K562 (cell line): ENCODE data around the gene CD300A. TPM values are rescaled to one million over a fixed set of nuclear protein-coding genes. Genes with fewer than 3 reads are reported as not detected.

Experiments
- ATAC-seq: fragments of 200-7000 bp; cut with Tn5 transposase; 3 replicates; pipeline ENCODE4 v1.9.1; 2020; ENCODE audit warnings: moderate library complexity
- BruUV-seq: library from RNA; stranded (reverse); fragments of 400-500 nt; replicated peaks from 2 replicates; lab custom pipeline; 2021; lab: Mats Ljungman, UMichigan
- CTCF ChIA-PET: fragments of 300-600 bp; formaldehyde crosslinking; extraction: SDS; loops from one replicate; lab custom pipeline; 2021; ENCODE audit warnings: low intra/inter-chr PET ratio; lab: Yijun Ruan, JAX
- POLR2A ChIA-PET: fragments of 300-600, 350-650 bp; sonication (Branson Sonifier 250); formaldehyde crosslinking; extraction: SDS; loops from one replicate; lab custom pipeline; 2021; ENCODE audit warnings: antibody characterized with exemption, inconsistent platforms; lab: Yijun Ruan, JAX
- DNase-seq, 4 experiments: peaks; one replicate each; pipeline versions ENCODE4 v3.0.0 to v3.0.0-alpha.2; 2011 to 2018; ENCODE audit warnings: low spot score in 3 of 4, mixed read lengths in 3 of 4; ENCODE audit errors: extremely low read depth in 1 of 4
- FAIRE-seq: peaks from 2 replicates; lab custom pipeline; 2011; peaks lifted over from hg19 to GRCh38; lab: Jason Lieb, UNC
- H2AFZ ChIP-seq: 2 replicates; pipeline ENCODE4 v1.6.0; 2011; ENCODE audit warnings: low read depth, low read length, control low read depth, inconsistent platforms
- H3K27ac ChIP-seq: fragments of 200-600 bp; 3 replicates; pipeline ENCODE4 v1.8.0; 2011; ENCODE audit warnings: low read depth, mild to moderate bottlenecking, control low read depth, inconsistent platforms, low read length, moderate library complexity, mixed read lengths; ENCODE audit errors: extremely low read depth
- H3K27me3 ChIP-seq, 2 experiments: fragments of 300-600 bp in 1 of 2; 2 replicates in 1 of 2; 3 replicates in 1 of 2; pipeline versions ENCODE4 v1.6.0 to v1.8.0; 2011; ENCODE audit warnings: inconsistent platforms in 2 of 2, low read length in 2 of 2, mild to moderate bottlenecking in 1 of 2, mixed read lengths in 1 of 2, moderate library complexity in 1 of 2; ENCODE audit not compliant: control insufficient read depth in 2 of 2, insufficient read depth in 2 of 2
- H3K36me3 ChIP-seq: fragments of 300-600 bp; 3 replicates; pipeline ENCODE4 v1.8.0; 2011; ENCODE audit warnings: mild to moderate bottlenecking, low read length, inconsistent platforms; ENCODE audit not compliant: control insufficient read depth, insufficient read depth
- H3K4me1 ChIP-seq, 2 experiments: fragments of 200-600 bp in 1 of 2; replicated peaks in 1 of 2; 2 replicates in 1 of 2; 3 replicates in 1 of 2; pipeline versions ENCODE4 v1.5.1 to v1.8.0; 2011; ENCODE audit warnings: inconsistent platforms in 2 of 2, low read length in 2 of 2, mild to moderate bottlenecking in 1 of 2, mixed read lengths in 1 of 2, moderate library complexity in 1 of 2; ENCODE audit not compliant: control insufficient read depth in 2 of 2, insufficient read depth in 2 of 2
- H3K4me2 ChIP-seq: 2 replicates; pipeline ENCODE4 v1.6.1; 2011; ENCODE audit warnings: low read length, control low read depth, inconsistent platforms, mixed read lengths; ENCODE audit not compliant: insufficient read depth
- H3K4me3 ChIP-seq: fragments of 200-600 bp; sonication (generic), shearing (Covaris generic); 2 replicates; pipeline ENCODE4 v1.5.1; 2016; ENCODE audit warnings: control low read depth, inconsistent platforms
- H3K79me2 ChIP-seq: fragments of 200-600 bp; 3 replicates; pipeline ENCODE4 v1.8.0; 2011; ENCODE audit warnings: low read length, inconsistent platforms; ENCODE audit not compliant: control insufficient read depth, insufficient read depth
- H3K9ac ChIP-seq, 2 experiments: 2 replicates each; pipeline versions ENCODE4 v1.6.0 to v1.6.1; 2011; ENCODE audit warnings: low read depth in 2 of 2, low read length in 2 of 2, control low read depth in 1 of 2, inconsistent platforms in 1 of 2, mild to moderate bottlenecking in 1 of 2, mixed read lengths in 1 of 2; ENCODE audit not compliant: insufficient read depth in 1 of 2
- H3K9me1 ChIP-seq: one replicate; pipeline ENCODE4 v1.6.0; 2011; ENCODE audit warnings: inconsistent platforms, mild to moderate bottlenecking, low read length, moderate library complexity; ENCODE audit not compliant: control insufficient read depth, insufficient read depth
- H3K9me3 ChIP-seq: replicated peaks from 2 replicates; pipeline ENCODE4 v1.5.1; 2011; ENCODE audit warnings: low read depth, low read length, inconsistent platforms; ENCODE audit not compliant: control insufficient read depth, insufficient read depth
- H4K20me1 ChIP-seq: replicated peaks from 2 replicates; pipeline ENCODE4 v1.6.1; 2011; ENCODE audit warnings: low read length, inconsistent platforms, mixed read lengths; ENCODE audit not compliant: control insufficient read depth, insufficient read depth
- ETV5 ChIP-seq: sonication (generic); formaldehyde crosslinking; IDR thresholded peaks from 2 replicates; pipeline ENCODE4 v1.4.0; 2020; ENCODE audit warnings: low read depth, mild to moderate bottlenecking, missing genetic modification reagents
- KLF6 ChIP-seq: fragments of 250-450 bp; sonication (Bioruptor Pico); IDR thresholded peaks from 2 replicates; pipeline ENCODE4 v1.4.0; 2020; ENCODE audit warnings: mild to moderate bottlenecking, moderate library complexity, borderline replicate concordance
- NUFIP1 ChIP-seq: fragments of 450-650 bp; IDR thresholded peaks from 2 replicates; pipeline ENCODE4 v1.6.1; 2018; ENCODE audit not compliant: partially characterized antibody
- SREBF2 ChIP-seq: sonication (generic); formaldehyde crosslinking; IDR thresholded peaks from 2 replicates; pipeline ENCODE4 v1.4.0; 2020; ENCODE audit warnings: mild to moderate bottlenecking, missing genetic modification reagents
- TAF15 ChIP-seq: fragments of 200-400 bp; formaldehyde crosslinking; IDR thresholded peaks from 2 replicates; pipeline ENCODE4 v1.6.1; 2017; ENCODE audit warnings: mild to moderate bottlenecking, low read depth, low read length, moderate library complexity
- TCF7 ChIP-seq: sonication (generic); IDR thresholded peaks from 2 replicates; pipeline ENCODE4 v1.6.1; 2016; ENCODE audit warnings: antibody characterized with exemption, borderline replicate concordance
- UBTF ChIP-seq, 2 experiments: IDR thresholded peaks; 2 replicates each; pipeline ENCODE4 v1.6.1; 2012; ENCODE audit warnings: improper control_type of control experiment in 2 of 2, low read depth in 2 of 2, low read length in 2 of 2, borderline replicate concordance in 1 of 2
- ZKSCAN3 ChIP-seq: fragments of 250-450 bp; sonication (Bioruptor Pico); IDR thresholded peaks from 2 replicates; pipeline ENCODE4 v1.4.0; 2020
- ZNF263 ChIP-seq: sonication (generic); formaldehyde crosslinking; IDR thresholded peaks from 2 replicates; pipeline ENCODE4 v1.8.0; 2022; ENCODE audit warnings: mild to moderate bottlenecking, missing genetic modification reagents, borderline replicate concordance
- ZNF436 ChIP-seq: fragments of 250-450, 450-650 bp; sonication (Bioruptor Pico); formaldehyde crosslinking; IDR thresholded peaks from 2 replicates; pipeline ENCODE4 v1.7.0; 2020; ENCODE audit warnings: mild to moderate bottlenecking
- ZNF639 ChIP-seq, 2 experiments: fragments of 200-800 bp in 1 of 2; sonication (Bioruptor generic) in 1 of 2; sonication (generic) in 1 of 2; formaldehyde crosslinking in 1 of 2; IDR thresholded peaks in 1 of 2; conservative IDR thresholded peaks in 1 of 2; 2 replicates each; pipeline versions ENCODE4 v1.5.0 to v1.6.1; 2016 to 2020; ENCODE audit warnings: missing compliant biosample characterization in 1 of 2, missing genetic modification characterization in 1 of 2, missing genetic modification reagents in 1 of 2
- WGBS: fragments of 100-300 bp; shearing (Covaris generic); methylation state at CpG from one replicate; pipeline ENCODE4 v1.1.6; 2016; ENCODE audit warnings: low coverage, mixed read lengths; ENCODE audit not compliant: insufficient coverage; ENCODE audit errors: missing lambda C conversion rate; 5-methylcytosine and 5-hydroxymethylcytosine counted together
- in situ Hi-C: fragments of 300-500 bp; cut with MboI; formaldehyde crosslinking; loops from 4 replicates; pipeline ENCODE4 v1.15.0; 2018; ENCODE audit warnings: inconsistent platforms, mixed read lengths
- intact Hi-C: fragments of 100-400 bp; cut with micrococcal nuclease; formaldehyde crosslinking; loops from 2 replicates; pipeline ENCODE4 v1.14.2; 2022
- polyA plus RNA-seq, 8 experiments: library from polyadenylated mRNA; depleted of rRNA in 4 of 8; stranded (reverse) in 5 of 8; unstranded in 3 of 8; fragments of >200 nt; fragmentation: Nextera tagmentation in 2 of 8; fragmentation: Illumina TruSeq in 1 of 8; extraction: Ambion mirVana in 2 of 8; extraction: Trizol in 1 of 8; gene quantifications; 2 replicates each; pipeline versions ENCODE4 v1.2.1 to v1.2.3, GENCODE V29; 2011 to 2014; ENCODE audit warnings: inconsistent platforms in 1 of 8, missing spikeins in 1 of 8
- total RNA-seq, 7 experiments: library from RNA; depleted of rRNA in 6 of 7; stranded (reverse); fragments of >200 nt in 6 of 7; fragmentation: Illumina TruSeq in 2 of 7; extraction: Trizol in 2 of 7; gene quantifications; 2 replicates each; pipeline versions ENCODE4 v1.2.1 to v1.2.3, GENCODE V29; 2011 to 2021; ENCODE audit warnings: low replicate concordance in 1 of 7
- TF ChIP-seq, protein P1 (sequence below): fragments of 450-650 bp; formaldehyde crosslinking; IDR thresholded peaks from 2 replicates; pipeline ENCODE4 v1.4.0; 2020; ENCODE audit warnings: mild to moderate bottlenecking, mixed read lengths

Gene CD300A
- total and polyA plus RNA-seq, 9 of the 15 experiments (the other 6 are each of a cell fraction or from before 2014, with no cell fraction given) = 0.21 to 1.7 (median 0.41) TPM; not detected in 1

DNA sequence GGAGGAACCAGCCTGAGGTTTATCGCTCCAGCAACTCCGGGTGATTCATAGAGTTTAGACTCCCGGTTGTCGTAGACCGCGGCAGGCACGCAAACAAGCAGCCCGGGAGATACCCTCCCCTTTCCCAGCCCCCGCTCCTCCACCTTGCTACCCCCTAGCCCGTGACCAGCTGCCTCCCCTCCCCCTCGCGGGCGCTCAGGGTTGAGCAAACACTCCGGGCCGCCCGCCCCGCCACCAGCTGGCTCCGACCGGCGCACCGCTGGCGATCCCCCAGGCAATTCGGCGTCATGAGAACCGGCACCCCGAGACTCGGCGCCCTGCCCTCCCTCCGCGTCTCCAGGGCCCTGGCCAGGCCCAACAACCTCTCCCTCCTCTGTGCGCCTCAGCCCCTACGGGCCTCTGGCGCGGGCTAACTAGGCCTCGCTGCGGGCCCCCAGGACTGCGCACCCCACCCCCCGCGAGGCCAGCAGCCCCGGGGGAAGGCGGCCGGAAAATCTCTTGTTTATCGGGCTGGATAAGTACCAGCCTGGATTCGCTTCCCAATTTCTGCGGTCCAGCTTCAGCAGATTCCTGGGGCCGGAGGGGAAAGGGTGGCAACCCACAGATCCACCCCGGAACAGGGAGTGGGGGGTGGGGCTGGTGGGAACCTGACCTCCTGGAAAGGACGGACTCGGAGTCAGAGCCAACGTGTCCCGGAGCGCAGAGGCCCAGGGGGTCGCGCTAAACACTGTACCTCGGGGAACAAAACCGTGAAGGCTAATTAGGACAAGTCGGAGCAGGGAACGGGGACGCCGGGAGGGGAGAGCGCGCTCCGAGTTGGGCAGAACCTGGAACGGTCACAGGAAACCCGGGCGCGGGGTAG, 35.5 kb upstream of the CD300A start:
- H3K27me3 ChIP-seq = peaks cover 2 to 42% of the 10 kb centered on the region in 2 experiments; a peak in 4 of 5 replicates
- DNase-seq (peak; percentile 63 to 71 (median 66)), ATAC-seq (peak; percentile 71), FAIRE-seq (no peak)
- peak overlapping the region; percentile 7; the same call in 1 of the 2 replicates for H3K4me2 ChIP-seq
- intact Hi-C loops = no loop called here
- peak overlapping the region; percentile 68 for H2AFZ ChIP-seq
- H3K9me1 ChIP-seq = no peaks in the 10 kb centered on the region
- 11% methylated on average over 51 of the region's 67 CpGs for whole genome bisulfite sequencing
- ChIA-PET POLR2A (interaction anchor here (0.6 to 1.0 kb wide), 2 partner anchors 70 to 74 kb away, joined by 3 to 4 read pairs; no protein-coding TSS in a partner anchor), CTCF (interaction anchor here (0.7 kb wide), 1 partner anchor 37 kb away, joined by 3 read pairs; no protein-coding TSS in a partner anchor)
- H3K36me3 ChIP-seq = no peaks in the 10 kb centered on the region
- in situ Hi-C loops = no loop called here
- no TSS peak for BruUV-seq
- H4K20me1 ChIP-seq = no peaks in the 10 kb centered on the region
- peak overlapping the region; percentile 17 for H3K4me3 ChIP-seq
- no peaks in the 10 kb centered on the region; the same call in 2 of the 3 replicates for H3K79me2 ChIP-seq
- H3K9me3 ChIP-seq = no peaks in the 10 kb centered on the region
- peaks cover 6 to 22% of the 10 kb centered on the region in 2 experiments; a peak in 4 of 5 replicates for H3K4me1 ChIP-seq
- H3K27ac ChIP-seq = peak overlapping the region; percentile 53; the same call in 2 of the 3 replicates
- peak overlapping the region; percentile 46 to 65 for H3K9ac ChIP-seq
- TF ChIP-seq ZNF639 (CRISPR knock-in tag; conservative IDR thresholded peaks at IDR 0.05 in 1 of 2, IDR thresholded peaks at IDR 0.05 in 1 of 2) (peak in 1 of 2 experiments; percentile 90; a peak in 2 of 4 replicates), SREBF2 (CRISPR knock-in tag) (no peak), NUFIP1 (no peak), ETV5 (CRISPR knock-in tag) (peak; percentile 4; the same call in 1 of the 2 replicates), ZKSCAN3 (CRISPR knock-in tag) (no peak), TAF15 (no peak), TCF7 (no peak), ZNF263 (CRISPR knock-in tag) (no peak), ZNF436 (CRISPR knock-in tag) (no peak), UBTF (IDR thresholded peaks at IDR 0.05; ENCODE audit: borderline replicate concordance in 1 of 2, low read depth in 2 of 2, low read length in 2 of 2) (peak in 1 of 2 experiments; percentile 75; a peak in 1 of 4 replicates), KLF6 (CRISPR knock-in tag) (no peak)
- TF ChIP-seq, protein P1, sequence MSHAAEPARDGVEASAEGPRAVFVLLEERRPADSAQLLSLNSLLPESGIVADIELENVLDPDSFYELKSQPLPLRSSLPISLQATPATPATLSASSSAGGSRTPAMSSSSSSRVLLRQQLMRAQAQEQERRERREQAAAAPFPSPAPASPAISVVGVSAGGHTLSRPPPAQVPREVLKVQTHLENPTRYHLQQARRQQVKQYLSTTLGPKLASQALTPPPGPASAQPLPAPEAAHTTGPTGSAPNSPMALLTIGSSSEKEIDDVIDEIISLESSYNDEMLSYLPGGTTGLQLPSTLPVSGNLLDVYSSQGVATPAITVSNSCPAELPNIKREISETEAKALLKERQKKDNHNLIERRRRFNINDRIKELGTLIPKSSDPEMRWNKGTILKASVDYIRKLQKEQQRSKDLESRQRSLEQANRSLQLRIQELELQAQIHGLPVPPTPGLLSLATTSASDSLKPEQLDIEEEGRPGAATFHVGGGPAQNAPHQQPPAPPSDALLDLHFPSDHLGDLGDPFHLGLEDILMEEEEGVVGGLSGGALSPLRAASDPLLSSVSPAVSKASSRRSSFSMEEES (CRISPR knock-in tag) = peak; percentile 14; the same call in 1 of the 2 replicates
